IPS DF 19.7 (cell line): ENCODE data around the gene KCNA10.

ENCODE experiments used
- DNase-seq: peaks from one replicate; pipeline ENCODE4 v3.0.0-alpha.2; 2013; ENCODE audit warnings: low read depth, low spot score

The KCNA10 gene

DNA sequence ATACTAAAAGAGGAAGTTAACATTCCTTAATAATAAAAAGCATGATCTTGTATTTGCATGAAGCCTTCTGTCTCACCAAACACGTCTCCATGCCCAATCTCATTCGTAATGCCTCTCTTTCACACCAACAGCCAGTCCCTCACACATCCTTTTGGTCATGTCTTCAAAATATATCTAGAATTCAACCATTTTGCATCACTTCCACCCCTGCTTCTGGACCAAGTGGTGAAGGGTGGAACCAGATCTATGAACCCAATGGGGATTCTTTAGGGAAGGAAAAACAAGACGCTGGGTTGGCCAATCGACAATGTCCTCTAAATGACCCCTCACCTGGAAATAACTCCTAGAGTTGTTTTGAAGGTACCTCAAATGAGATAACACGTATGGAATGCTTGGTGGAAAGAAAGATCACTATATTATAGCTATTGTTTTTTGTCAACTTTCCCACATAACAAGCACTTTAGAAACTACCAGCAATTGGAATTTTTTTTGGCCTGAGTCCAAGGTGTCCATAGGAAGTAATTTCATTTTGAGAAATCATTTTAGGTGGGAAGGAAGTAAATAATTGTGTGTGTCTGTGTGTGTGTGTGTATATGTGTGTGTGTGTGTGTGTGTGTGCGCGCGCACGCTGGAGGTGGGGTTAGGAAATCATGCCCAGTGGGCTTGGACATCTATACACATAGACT, at the start of gene KCNA10:
Gene KCNA10 (minus strand): TSS at position 51 of the 686 bp plus-strand sequence. CDS start 388 bp downstream, outside the sequence.
- DNase-seq, result no peak

DNA sequence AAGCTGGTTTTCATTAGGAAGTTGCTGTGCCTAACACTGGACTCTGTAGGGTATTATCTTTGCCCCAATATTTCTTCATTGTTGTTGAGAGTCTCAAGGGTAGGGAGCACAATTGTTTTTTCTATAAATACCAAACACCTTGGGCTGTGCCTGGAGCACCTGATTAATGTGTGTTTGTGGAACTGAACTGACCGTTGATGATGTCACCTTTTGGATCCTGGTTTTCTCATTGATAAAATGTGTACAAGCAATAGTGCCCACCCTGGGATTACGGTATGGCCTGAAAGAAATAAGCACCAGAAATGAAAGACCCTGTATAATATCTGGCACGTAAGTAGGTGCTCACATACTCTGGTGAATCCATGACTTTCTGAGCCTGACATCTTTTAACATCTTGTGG, 47.9 kb upstream of the KCNA10 start:
- DNase-seq, result no peak

DNA sequence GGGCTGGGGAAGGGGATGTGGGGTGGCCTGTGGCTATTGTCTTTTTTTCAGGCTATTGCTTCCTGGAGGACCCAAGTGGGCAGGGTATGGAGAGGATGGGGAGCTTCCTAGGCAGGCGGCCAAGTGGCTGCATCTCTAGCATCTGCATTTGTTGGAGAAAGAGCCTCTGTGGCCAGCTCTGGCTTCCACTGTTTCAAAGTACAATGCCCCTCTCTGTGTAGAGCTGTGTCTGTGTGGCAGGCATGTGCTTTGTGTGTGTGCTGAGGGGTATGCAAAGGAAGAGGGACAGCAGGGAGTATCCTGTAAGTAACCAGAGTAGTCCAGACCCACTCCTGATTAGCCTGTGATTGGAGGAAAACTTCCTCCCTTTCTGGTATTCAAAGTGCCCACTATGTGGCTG, 46.6 kb upstream of the KCNA10 start:
- no peak for DNase-seq

DNA sequence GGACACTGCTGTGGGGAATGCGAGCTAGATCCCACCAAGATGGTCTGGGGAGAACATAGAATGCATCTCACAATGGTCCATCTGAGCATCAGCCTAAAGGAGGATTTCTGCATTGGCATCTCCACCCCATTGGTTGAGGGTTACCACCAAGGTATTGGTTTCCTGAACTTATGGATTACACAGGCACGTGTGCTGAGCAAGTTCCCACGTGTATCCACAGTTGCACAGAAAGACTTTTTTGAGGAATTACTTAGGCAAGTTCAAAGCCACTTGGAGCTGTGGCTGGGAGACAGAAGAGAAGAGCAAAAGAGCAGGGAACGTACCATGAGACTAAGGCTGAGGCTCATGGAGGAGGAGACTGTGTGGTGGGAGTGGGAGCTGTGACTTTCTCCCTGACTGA, 44.1 kb upstream of the KCNA10 start:
- DNase-seq, result no peak

DNA sequence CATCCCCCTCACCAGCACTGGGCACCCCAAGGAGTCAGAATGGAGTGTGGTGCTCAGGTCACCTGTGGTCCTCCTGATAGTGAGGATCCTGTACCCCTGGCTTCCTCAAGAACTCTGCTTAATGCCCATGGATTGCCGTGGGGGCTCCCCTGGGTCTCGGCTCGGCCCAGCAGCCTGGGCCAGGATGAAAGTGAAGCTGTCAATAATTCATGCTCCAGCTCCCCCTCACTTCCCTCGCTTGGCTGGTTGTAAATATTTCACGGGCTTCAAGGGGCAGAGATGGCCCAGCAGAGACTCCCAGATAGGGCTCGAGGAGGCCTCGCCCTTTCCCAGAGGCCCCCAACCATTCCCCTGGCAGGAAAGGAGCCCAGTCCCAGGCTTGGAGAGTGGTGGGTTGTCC, 42.6 kb upstream of the KCNA10 start:
- no peak for DNase-seq

DNA sequence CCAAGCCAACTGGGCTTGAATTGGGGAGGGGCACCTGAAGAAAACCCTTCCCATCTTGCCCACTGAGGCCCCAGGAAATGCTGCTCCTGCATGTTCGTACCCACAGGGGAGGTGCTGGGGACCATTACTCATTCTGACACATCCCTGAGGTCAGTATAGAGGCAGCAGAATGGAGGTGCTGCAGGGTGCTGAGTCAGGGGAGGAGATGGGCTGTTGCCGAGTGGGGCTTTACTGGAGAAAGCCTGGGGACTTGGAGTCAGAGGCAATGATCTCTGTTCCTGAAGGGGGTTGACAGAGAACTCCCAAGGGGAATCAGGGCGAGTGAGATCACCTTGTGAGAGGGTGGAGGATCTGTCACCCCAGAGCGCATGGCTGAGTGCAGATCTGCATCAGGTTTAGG, 40.2 kb upstream of the KCNA10 start:
- no peak for DNase-seq

DNA sequence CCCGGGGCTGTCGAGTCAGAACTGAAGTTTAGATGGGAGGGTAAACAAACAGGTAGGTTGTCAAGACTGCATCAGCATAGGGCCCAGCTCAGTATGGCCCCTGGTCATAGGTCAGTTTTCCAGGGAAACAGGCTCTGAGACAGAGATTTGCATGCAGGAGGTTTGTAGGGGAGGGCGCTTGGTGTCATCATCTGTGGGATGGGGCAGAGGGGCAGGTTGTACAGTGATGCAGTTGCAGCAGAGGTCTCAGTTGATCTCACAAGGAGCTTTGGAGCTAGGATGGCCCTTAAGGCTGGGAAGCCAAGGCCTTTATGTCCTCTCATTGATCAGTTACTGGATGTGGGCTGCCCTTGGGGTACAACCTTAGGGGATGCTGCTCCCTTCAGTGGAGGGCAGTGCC, 38.5 kb upstream of the KCNA10 start:
- no peak for DNase-seq

DNA sequence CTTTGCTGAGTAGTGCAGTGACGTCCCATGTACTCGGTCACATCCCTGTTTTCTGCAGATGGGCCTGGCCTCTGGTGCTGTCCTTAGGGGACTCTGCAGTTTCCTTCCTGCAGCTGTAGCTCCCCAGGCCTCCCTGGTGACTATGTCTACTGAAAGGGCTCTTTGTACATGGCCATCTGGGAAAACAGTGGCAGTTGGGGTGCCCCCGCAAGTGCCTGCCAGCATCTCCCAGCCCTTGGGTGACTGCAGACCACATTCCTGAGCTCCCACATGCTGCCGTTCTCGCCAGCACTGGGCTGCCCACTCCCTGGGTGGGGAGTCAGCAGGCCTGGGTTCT, 37.5 kb upstream of the KCNA10 start:
- no peak for DNase-seq

DNA sequence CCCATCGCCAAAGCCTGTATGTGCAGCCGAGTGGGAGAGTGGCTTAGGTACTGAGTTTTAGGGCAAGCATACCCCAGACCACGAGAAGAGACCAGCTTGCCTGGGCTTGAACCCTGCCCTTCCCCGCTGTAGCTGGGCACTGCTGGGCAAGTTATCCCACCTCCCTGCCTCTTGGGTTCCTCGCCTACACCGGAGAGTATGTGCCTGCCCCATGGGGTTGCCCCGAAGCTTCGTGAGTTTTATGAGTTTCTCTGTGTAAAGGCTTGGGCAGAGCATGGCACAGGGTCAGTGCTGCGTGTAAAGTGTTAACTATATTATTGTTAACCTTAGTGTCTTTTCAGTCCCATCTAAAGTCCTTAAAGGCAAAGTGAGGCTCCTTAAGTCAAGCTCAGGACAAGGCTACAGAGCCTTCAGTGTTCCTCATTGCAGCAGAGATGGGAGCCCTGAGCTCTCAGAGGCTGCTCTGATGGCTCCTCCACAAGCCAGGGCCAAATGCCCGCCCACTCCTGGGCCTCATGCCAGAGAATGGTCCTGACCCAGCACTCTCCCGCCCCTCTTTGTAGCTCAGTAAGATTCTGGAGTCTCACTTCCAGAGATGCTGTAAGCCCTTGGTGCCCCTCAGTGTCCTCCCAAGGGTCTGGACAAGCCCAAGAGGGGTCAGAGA, 37.0 kb upstream of the KCNA10 start:
- DNase-seq, result no peak

DNA sequence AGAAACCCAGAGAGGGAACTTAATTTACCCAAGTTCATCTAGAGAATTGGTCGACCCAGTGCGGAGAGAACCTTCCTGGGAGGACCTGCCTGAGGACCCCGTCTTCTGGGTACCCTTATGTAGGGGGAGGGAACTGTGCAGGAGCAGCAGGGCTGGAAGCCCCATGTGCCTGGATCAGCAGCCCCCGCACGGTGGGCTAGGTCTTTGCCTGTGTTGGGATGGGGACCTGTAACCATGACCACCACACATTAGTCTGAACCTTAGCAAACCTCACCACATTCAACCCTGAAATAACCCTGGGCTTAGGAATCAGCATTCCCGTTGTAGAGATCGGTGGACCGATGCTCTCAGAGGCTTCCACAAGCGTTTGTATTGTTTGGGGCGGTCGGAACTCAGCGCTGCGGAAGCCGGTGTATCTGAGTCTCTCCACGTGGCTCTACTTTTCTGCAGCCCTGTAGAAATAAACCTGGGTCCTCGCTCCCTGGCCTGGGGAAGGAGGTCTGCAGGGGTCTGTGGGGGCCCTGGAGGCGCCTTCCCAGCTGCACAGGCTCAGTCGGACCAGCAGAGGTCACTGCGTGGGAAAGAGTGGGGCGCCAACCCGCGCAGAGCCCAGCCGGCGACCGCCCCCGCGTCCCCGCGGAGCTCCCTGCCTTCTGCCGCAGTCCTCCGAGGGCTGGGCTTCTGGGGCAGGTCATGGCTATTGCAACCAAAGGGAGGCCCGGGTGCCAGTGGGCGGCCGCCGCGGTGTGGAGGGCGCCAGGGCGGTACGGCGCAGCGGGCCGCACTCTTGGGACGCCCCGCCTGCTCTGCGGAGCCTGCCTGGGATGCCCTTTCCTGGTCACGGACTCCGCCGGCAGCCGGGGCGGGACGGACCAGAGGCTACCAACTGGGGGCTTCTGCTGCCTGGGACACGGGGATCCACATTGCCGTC, 36.2 kb upstream of the KCNA10 start:
- DNase-seq, result no peak

DNA sequence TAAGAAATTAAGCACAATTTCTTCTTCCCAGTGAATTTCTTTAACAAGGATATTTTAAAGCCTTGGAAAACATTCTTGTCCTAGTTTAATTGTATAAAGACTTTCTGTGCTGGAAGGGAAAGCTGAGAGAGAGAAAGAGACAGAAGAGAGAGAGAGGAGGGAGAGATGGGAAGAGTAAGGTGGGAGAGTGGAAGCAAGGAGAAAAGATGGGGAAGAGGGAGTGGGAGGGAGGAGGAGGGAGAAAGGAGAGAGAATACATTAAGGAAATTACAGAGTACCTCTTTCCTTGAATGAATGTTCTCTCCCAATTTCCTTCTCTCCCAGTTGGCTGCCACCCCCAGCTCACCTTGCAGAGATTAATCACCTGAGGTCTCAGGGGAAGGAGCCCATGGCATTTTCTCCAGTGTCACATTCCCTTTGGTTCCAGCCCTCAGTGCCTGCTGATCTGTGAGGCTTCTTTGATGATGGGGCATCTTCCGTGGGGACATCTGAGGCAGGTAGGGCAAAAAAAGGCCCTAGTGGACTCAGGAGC, 32.4 kb upstream of the KCNA10 start:
- no peak for DNase-seq

DNA sequence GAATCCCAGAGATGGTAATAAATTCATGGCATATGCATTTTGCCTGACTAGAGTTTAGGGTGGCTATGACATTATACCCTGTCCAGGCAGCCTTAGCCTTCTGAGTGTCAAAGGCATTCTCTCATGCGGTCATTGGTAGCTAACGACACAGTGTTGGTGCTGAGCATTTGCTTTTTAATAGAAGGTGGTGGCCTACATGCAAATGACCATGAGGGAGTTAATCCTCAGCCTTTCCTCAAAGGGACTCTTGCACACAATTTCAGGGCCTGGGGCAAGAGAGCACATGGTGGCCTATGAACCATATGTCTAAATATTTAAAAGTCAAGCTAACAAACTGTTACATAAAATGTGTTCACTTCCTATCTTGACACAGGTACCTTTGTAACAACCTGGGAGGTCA, 30.9 kb upstream of the KCNA10 start:
- DNase-seq, result no peak

DNA sequence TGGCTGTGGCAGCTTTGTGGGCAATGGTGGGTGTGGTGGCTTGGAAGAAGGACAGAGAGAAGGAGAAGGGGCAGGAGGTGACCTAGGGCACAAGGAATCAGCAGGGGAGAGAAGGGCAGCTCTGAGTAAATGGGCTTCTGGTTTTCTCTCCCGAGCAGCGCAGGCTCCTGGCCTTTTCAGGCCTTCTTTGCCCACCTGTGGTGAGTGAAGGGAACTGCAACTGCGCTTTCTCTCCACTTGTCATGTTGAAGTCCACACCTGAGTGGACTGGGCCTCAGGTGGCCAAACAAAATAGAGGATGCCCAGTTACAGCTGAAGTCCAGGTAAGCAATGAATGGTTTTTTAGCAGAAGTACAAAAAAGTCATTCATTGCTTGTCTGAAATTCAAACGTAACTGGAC, 29.4 kb upstream of the KCNA10 start:
- no peak for DNase-seq

DNA sequence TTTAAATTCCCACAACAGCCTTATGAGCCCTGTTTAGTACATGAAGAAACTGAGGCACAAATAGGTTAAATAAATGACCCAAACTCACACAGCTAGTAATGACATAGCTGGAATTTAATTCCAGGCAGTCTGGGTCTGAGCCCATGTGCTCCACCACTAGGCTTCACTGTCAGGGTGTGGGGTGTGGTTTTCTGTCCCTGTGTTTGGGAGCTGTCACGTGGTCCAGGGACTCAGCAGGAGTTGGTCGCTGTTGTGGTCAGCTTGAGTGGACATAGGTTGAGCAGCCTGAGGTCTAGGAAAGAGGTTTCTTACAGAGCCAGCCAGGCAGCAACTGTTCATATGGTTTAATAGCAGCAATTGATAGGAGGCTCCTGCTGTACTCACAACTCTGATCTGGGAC, 28.0 kb upstream of the KCNA10 start:
- no peak for DNase-seq

DNA sequence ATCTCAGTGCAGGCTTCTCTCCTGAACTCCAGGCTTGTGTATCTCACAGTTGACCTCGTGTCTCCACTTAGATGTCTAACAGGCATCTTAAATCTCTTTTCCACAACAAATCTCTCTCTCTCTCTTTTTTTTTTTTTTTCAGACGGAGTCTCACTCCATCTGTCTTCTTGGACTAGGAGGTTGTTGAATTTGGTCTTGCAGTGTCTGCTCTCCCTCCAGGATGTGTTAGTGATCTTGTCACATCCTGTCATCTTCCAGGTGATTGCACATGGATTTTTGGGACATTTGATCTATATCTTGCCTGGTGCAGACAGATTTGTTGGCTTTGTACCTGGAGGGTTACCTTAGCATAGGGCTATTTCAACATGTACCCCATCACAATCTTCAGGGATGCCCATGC, 26.5 kb upstream of the KCNA10 start:
- DNase-seq, result no peak

DNA sequence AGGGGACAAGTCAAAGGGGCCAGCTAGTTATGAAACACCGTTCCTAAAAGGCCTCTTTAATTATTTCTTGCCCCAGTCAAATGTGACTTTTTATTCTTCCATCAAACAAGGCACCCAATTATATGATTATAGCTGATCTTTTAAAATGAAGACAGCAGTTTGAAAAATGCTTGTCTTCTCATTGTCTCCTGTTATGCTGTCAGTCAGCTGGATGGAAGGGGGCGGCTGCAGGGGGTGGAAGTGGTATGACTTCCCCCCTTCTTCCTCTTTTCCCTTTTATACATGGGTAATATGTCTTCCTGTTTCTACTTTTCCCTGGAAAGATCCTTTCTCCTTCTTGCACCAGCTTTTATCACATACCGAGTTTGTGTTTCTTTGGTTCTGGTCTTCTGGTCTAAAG, 25.8 kb upstream of the KCNA10 start:
- DNase-seq, result no peak

DNA sequence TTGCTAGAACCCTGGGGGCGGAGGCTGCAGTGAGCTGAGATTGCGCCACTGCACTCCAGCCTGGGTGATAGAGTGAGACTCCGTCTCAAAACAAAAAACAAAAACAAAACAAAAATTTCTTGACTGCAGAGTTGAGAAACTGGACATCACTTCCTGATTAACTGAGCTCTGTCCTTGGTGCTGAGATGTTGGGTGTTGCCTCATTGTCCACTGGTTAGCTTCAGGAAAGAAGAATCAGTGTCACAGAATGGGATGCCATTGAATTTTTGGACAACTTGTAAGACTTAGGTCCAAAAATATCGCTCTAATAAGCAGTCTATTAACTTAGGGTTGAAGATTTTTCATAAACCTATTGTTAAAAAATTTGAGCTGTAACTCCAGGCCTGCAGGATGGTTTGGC, 23.8 kb upstream of the KCNA10 start:
- DNase-seq, result no peak

DNA sequence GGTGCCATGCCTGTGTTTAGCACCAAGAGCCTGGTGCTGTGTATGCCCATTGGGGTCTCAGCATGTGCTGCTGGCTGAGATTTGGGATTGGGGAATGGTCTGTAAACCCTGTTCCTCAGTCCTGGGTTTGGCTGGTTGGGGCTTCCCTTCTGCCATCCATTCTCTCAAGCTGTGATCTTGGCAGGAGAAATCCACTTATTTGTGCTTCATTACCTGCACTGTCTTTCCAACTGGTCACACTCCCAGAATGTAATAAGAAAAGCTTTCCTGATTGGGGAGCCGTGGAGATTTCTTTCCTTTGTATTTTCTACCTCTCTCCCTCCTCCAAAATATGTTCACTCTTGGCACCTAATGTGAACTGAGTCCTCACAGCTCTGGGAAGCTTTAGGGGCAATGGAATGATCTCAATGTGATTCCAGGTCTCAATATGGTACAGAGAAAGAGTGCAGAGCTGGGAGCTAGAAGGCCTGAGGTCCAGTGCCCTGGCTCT, 23.0 kb upstream of the KCNA10 start:
- no peak for DNase-seq

DNA sequence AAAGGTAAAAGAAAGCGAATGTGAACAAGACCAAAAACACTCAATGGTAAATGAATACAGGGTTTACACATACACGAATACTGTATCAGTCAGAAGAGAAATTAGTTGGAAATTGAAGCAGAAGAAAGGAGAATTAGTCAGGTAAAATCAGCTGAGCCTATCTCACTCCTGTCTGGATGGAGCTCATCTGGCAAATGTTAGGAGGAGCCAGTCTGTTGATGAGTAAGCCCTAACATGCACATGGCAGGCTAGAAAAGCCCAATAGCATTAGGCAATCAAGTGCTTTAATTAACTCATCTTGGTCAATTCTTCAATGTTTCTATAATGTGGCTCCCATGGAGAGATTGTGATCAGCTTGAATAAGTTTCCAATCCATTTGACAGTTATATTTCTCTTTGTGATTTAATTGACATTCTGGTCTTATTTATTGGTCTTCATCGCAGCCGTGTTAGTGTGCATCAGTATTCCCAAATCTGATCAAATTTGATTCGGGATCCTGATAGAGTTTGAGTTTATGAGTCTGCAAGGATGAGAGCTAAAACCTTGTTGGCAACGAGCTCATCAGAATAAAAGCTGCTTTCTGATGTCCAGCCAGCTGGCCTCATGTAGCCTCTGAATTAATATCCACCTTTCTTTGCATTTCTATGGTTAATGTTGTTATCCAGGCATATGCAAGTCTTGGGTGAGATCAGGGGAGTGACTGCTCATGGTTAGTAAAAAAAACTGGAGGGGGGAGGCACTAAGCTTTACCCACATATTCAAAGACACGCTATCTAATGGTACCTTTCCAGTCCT, 22.1 kb upstream of the KCNA10 start:
- no peak for DNase-seq

DNA sequence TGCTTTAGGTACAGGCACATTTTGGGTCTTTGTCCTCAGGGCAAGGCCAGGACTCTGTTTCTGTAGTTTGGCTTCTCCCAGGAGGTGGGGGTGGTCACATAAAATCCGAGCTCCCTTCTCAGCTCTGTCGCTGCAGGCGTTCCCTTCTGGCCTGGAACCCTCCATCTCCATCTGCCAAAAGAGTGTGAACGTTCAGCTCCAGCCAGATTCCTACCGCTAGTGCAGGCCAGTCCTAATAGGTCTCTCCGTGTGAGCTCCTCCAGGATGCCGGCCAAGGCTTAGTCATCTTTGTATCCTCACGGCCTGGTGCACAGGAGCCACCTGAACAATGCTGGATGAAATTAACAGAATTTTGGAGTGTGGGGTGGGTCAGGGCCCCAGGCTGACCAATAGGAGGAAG, 19.9 kb upstream of the KCNA10 start:
- DNase-seq, result no peak

DNA sequence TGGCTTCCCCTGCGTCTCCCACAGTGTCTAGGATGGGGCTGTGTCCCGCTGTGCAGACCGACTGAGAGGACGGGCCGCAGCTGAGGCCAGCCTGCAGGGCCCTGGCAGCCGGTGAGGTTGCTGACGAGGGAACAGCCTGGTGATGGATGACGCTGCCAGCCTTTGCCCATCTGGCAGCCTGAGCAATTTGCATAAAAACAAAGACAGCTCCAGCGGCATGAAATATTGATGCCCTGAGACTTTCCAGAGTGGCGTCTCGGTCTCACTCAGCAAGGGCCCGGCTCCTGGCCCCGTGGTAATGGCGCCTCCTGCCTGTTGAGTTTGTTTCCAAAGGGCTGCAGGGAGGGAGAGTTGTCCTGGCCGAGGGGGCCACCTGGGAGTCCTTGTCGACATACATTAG, 19.1 kb upstream of the KCNA10 start:
- no peak for DNase-seq
